Neural progenitor cell (in vitro differentiated cells): ENCODE data around the gene SGCD.

Experiments used
- CTCF ChIP-seq: fragments of 200-600 bp; sonication (generic); IDR thresholded peaks from 2 replicates; pipeline ENCODE4 v1.5.1; 2017; ENCODE audit warnings: antibody characterized with exemption, mild to moderate bottlenecking
- EZH2phosphoT487 ChIP-seq: fragments of 200-600 bp; sonication (generic); IDR thresholded peaks from 2 replicates; pipeline ENCODE4 v1.6.1; 2017; ENCODE audit warnings: antibody characterized with exemption

- TF ChIP-seq CTCF (no peak), EZH2phosphoT487 (no peak)
Measured at GRCh38 chr5:156444753-156445291, 117.9 kb downstream of the SGCD start.
